ENCODE results near the gene ZNF189.

The ZNF189 gene

DNA sequence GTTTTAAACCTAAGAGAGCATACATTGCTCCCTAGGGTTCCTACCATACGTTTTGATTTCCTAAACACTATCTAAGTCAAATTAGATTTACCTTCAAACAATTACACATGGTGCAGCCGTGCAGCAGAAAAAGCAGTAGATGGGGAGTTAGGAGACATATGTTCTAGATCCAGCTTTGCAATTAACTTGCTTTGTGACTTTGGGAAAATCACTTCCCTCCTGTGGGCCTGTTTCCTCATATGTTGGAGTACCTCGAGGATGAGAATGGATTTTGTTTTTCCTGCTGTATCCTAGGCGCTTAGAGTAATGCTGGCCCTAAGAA, 944 bp upstream of the ZNF189 start:
- H3K9me3 Mint-ChIP-seq (ENCODE audit: low read depth): peaks cover 8% of the 10 kb centered on the region
- H3K4me1 Mint-ChIP-seq (ENCODE audit: low read depth): peaks cover 70% of the 10 kb centered on the region
- peak overlapping the region; percentile 98 for H3K4me3 Mint-ChIP-seq
- H3K27ac Mint-ChIP-seq: peak overlapping the region; percentile 99
- H3K27me3 Mint-ChIP-seq: no peaks in the 10 kb centered on the region
- H3K36me3 Mint-ChIP-seq: peaks cover 47% of the 10 kb centered on the region

DNA sequence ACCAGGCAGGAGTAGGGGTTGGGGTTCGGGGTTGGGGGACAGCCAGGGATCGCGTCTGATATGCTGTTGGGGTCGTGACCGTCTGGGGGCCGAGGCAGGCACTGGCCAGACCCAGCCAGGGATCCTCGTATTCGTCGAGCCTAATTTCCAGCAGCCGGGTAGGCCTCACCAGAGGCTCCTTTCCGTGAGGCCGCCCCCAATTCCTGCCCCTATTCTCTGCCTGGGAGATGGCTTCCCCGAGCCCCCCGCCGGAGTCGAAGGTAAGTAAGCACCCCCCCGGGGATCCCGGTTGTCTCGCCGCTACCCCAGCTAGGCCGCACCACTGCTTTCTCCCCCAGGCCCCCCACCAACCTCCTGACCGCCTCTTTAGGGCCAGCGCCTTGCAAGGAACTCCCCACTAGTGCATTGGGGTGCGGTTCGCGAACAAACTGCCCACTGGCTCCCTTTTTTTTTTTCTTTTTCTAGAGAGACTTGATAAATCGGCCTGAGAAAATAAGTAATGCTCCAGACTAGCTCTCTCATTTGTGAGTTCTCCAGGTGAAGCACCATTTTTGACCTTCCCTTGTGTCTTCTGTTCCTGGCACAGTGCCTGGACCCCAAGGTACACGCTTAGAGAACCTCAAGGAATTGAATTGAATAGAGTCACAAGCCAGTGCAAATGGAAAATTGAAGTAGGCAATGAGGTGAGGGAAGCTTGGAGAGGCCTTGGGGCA, 435 bp downstream of the ZNF189 start:
- Mint-ChIP-seq H3K27ac (peak overlapping the region; percentile 99), H3K36me3 (peaks cover 56% of the 10 kb centered on the region), H3K9me3 (ENCODE audit: low read depth) (peaks cover 13% of the 10 kb centered on the region), H3K4me3 (peak overlapping the region; percentile 98), H3K27me3 (no peaks in the 10 kb centered on the region), H3K4me1 (ENCODE audit: low read depth) (peaks cover 71% of the 10 kb centered on the region)

DNA sequence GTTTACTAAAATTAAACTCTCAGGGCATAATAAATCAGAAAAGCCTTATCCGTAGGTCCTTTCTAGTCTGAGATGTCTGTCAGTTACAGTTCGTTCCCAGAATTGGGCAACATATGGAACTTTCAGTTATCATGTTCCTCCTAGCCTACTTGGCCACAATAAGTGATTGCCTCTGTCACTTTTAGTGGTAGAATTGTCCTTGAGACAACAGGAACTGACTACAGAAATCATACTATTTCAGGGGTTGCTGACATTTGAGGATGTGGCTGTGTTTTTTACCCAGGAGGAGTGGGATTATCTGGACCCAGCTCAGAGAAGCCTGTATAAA, 956 bp downstream of the ZNF189 start:
- Mint-ChIP-seq H3K27me3 (no peaks in the 10 kb centered on the region), H3K9me3 (ENCODE audit: low read depth) (peaks cover 13% of the 10 kb centered on the region), H3K36me3 (peaks cover 57% of the 10 kb centered on the region), H3K27ac (peak overlapping the region; percentile 78), H3K4me1 (ENCODE audit: low read depth) (peaks cover 65% of the 10 kb centered on the region), H3K4me3 (peak overlapping the region; percentile 98)

DNA sequence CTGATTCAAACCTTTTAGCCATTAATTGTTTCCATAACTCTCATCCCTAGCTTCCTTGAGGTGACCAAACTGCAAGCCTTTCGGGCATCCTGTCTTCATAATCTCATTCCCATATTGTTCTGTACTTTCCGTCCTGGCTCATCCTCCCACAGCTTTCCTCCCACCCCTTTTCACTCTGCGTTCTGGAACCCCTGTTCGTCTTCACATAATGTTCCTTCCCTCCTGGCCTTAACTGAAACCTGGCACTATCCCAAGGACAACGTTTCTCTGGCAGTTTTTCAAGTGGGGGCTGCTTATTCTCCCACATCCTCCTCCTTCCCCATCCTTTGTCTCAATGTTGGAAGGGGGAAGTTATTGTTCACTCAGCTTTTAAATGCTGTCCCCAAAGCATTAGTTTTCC, 1.5 kb downstream of the ZNF189 start:
- H3K36me3 Mint-ChIP-seq: peaks cover 59% of the 10 kb centered on the region
- H3K27me3 Mint-ChIP-seq: no peaks in the 10 kb centered on the region

DNA sequence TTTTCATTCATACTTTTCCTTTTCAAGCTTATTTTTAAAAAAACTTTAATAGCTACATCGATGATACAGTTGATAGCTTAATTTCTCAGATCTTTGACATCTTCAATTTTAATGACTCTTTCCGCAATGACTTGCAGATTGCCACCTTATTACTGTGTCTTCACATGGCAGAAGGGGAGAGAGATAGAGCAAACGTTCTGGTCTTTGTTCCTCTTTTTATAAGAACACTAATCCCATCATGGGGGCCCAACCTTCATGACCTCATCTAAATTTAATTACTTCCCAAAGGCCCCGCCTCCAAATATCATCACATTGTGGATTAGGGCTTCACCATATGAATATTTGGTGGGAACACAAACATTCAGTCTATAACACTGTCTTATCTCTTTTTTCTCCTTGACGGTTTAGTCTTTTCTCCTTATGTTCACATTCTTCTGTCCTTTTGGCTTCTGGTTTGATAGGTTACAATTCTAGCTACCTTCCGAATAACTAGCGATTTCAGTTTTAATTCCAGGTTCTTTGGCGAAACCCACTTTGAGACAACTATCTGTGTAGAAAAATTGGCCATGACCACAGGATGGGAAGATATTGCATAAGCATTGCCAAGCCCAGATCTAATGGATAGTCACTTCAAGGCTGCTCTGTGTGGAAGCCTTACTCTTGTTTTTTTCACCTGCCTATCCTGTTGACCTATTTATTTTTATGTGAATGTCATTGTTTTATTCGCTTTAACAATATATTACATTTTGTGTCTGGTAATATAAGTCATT, 5.0 kb downstream of the ZNF189 start:
- H3K27me3 Mint-ChIP-seq: no peaks in the 10 kb centered on the region
- peaks cover 77% of the 10 kb centered on the region for H3K36me3 Mint-ChIP-seq
- H3K4me3 Mint-ChIP-seq: no peak overlapping the region
- H3K27ac Mint-ChIP-seq: no peak overlapping the region
- H3K9me3 Mint-ChIP-seq (ENCODE audit: low read depth): peaks cover 38% of the 10 kb centered on the region
- H3K4me1 Mint-ChIP-seq (ENCODE audit: low read depth): peaks cover 37% of the 10 kb centered on the region

More for the DNA sequence above, 1.5 kb downstream of the ZNF189 start:
- peak overlapping the region; percentile 98 for H3K4me3 Mint-ChIP-seq
- H3K27ac Mint-ChIP-seq: peak overlapping the region; percentile 78
- peaks cover 61% of the 10 kb centered on the region for H3K4me1 Mint-ChIP-seq (ENCODE audit: low read depth)
- H3K9me3 Mint-ChIP-seq (ENCODE audit: low read depth): peaks cover 17% of the 10 kb centered on the region

DNA sequence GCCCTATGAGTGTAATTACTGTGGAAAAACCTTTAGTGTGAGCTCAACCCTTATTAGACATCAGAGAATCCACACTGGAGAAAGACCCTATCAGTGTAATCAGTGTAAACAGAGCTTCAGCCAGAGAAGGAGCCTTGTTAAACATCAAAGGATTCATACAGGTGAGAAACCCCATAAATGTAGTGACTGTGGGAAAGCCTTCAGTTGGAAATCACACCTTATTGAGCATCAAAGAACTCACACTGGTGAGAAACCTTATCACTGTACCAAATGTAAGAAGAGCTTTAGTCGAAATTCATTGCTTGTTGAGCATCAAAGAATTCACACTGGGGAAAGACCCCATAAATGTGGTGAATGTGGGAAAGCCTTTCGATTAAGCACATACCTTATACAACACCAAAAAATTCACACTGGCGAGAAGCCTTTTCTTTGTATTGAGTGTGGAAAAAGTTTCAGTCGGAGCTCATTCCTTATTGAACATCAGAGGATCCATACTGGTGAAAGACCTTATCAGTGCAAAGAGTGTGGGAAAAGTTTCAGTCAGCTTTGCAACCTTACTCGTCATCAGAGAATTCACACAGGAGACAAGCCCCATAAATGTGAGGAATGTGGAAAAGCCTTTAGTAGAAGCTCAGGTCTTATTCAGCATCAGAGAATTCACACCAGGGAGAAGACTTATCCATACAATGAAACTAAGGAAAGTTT, 9.9 kb downstream of the ZNF189 start:
- Mint-ChIP-seq H3K9me3 (ENCODE audit: low read depth) (peaks cover 42% of the 10 kb centered on the region), H3K36me3 (peaks cover 69% of the 10 kb centered on the region), H3K4me1 (ENCODE audit: low read depth) (peaks cover 2% of the 10 kb centered on the region), H3K4me3 (no peak overlapping the region), H3K27ac (no peak overlapping the region), H3K27me3 (no peaks in the 10 kb centered on the region)

DNA sequence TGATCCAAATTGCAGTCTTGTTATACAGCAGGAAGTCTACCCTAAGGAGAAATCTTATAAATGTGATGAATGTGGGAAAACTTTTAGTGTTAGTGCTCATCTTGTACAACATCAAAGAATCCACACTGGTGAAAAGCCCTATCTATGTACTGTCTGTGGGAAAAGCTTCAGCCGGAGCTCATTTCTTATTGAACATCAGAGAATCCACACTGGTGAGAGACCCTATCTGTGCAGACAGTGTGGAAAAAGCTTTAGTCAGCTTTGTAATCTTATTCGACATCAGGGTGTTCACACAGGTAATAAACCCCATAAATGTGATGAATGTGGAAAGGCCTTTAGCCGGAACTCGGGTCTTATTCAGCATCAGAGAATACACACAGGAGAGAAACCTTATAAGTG, 10.4 kb downstream of the ZNF189 start:
- H3K36me3 Mint-ChIP-seq: peaks cover 65% of the 10 kb centered on the region
- H3K4me3 Mint-ChIP-seq: no peak overlapping the region
- no peaks in the 10 kb centered on the region for H3K4me1 Mint-ChIP-seq (ENCODE audit: low read depth)
- peaks cover 41% of the 10 kb centered on the region for H3K9me3 Mint-ChIP-seq (ENCODE audit: low read depth)
- H3K27me3 Mint-ChIP-seq: no peaks in the 10 kb centered on the region
- no peak overlapping the region for H3K27ac Mint-ChIP-seq

DNA sequence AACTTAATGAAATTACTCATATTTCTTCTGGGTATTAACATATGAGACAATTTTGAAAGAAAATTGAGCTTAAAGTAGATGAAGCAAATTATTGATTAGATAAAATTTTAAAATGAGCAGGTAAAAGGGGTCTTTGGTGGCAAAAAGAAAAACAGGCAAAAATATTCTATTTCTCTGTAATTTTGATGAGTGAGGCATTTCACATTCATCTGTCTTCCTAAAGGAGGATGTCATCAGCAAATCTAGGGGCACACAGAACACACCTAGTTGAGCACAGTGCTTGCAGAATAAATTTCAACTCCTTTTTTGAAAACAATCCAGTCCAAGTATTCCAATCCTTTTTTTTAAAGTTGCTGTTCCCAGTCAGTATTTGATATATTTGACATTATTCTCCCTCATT, 16.2 kb downstream of the ZNF189 start:
- Mint-ChIP-seq H3K4me3 (no peak overlapping the region), H3K27ac (no peak overlapping the region), H3K27me3 (no peaks in the 10 kb centered on the region), H3K36me3 (peaks cover 40% of the 10 kb centered on the region), H3K9me3 (ENCODE audit: low read depth) (peaks cover 49% of the 10 kb centered on the region), H3K4me1 (ENCODE audit: low read depth) (no peaks in the 10 kb centered on the region)

DNA sequence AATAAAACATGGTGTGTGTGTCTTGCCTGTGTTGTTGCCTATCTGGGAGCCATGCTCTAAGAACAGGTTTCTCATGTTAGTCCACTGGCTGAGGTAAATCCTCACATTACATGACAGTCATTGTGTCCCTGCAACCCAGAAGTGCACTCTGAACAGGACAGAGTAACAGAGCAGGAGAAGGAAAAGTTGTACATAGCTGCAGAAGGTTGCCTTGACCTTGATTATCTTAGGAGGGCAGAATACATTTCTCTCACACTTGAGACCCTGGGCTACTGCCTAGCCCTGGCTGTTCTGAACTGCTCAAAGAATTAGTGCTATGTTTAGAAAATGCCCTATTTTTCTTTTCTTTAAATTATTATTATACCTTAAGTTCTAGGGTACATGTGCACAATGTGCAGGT, 16.9 kb downstream of the ZNF189 start:
- Mint-ChIP-seq H3K27me3 (no peaks in the 10 kb centered on the region), H3K4me1 (ENCODE audit: low read depth) (no peaks in the 10 kb centered on the region), H3K9me3 (ENCODE audit: low read depth) (peaks cover 53% of the 10 kb centered on the region), H3K4me3 (no peak overlapping the region), H3K27ac (no peak overlapping the region), H3K36me3 (peaks cover 42% of the 10 kb centered on the region)

DNA sequence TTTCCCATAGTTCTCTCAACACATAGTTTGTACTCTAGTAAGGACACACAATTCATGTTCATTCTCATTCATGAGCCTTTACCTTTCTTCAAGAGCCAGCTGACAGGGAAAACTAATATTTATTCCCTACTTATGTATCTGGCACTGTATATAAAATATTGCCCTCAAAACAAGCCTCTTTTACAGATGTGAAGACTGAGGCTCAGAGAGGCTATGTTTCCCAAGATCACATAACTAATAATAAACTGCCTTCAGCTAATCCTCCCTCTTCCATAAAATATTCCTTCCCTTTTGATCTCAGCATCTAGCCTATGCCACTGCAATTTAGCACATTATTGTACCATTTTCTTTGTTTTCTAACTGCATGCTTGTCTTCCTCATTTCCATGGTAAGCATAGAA, 18.7 kb downstream of the ZNF189 start:
- H3K27me3 Mint-ChIP-seq: no peaks in the 10 kb centered on the region
- H3K27ac Mint-ChIP-seq: no peak overlapping the region
- H3K4me1 Mint-ChIP-seq (ENCODE audit: low read depth): no peaks in the 10 kb centered on the region
- no peak overlapping the region for H3K4me3 Mint-ChIP-seq
- H3K9me3 Mint-ChIP-seq (ENCODE audit: low read depth): peaks cover 57% of the 10 kb centered on the region
- H3K36me3 Mint-ChIP-seq: peaks cover 39% of the 10 kb centered on the region

DNA sequence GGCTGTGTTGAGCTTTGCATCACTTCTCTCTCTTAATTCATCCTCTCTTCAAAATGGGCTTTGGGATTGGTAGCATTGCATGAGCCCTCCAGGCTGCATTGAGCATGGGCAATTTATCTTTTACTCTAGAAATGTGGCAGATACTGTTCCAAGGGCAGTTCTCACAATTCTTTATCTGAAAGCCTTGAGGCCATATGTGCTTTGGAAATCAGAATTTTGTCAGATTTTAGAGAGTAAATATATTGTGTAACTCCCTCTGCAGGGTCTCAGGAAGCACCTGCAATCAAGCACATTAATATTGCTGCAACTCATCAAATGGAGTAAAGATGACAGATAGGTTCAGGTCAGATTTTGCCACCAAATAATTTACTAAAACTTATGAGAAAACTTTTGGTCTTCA, 19.3 kb downstream of the ZNF189 start:
- H3K36me3 Mint-ChIP-seq: peaks cover 34% of the 10 kb centered on the region
- H3K27ac Mint-ChIP-seq: no peak overlapping the region
- H3K4me3 Mint-ChIP-seq: no peak overlapping the region
- H3K9me3 Mint-ChIP-seq (ENCODE audit: low read depth): peaks cover 52% of the 10 kb centered on the region
- no peaks in the 10 kb centered on the region for H3K27me3 Mint-ChIP-seq
- H3K4me1 Mint-ChIP-seq (ENCODE audit: low read depth): no peaks in the 10 kb centered on the region

DNA sequence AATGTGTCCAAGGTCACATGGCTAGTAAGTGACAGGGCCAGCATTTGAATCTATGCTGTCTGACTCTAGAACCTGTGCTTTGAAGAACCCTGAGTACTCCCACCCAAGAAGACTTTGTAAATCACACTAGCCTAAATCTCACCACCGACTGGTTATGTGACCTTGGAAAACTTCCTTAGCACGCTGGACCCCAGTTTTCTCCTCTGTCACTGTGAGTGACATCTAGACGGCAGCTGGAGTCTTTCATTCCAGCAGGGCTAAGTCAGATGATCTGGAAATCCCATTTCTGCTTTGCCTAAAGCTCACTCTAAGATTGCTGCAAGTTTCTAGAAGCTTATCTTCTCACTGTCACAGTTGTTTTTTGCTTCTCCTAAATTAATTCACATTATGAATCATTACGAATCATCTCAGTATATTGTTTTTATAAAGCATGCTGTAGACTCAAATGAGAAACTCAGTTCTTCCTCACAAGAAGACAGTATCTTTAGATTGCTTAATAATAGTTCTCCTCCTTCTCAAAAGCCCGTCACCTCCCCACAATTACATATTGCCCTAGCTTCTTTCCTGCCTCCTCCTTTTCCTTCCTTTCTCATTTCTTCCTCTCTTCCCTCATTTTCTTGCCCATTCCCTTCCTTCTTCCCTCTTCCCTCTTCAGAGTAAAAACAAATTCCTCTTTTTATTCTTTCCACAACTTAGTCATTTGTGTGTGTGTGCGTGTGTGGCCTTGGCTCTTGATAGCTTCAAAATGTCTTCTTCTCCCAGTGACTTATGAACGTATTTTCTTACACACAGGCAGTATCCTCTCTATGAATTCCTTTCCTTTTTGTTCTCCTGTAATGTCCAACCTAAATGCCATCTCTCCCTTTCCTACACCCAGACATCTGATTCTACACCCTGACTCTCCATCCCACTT, 20.1 kb downstream of the ZNF189 start:
- Mint-ChIP-seq H3K4me1 (ENCODE audit: low read depth) (no peaks in the 10 kb centered on the region), H3K27ac (no peak overlapping the region), H3K36me3 (peaks cover 27% of the 10 kb centered on the region), H3K4me3 (no peak overlapping the region), H3K9me3 (ENCODE audit: low read depth) (peaks cover 52% of the 10 kb centered on the region), H3K27me3 (no peaks in the 10 kb centered on the region)

DNA sequence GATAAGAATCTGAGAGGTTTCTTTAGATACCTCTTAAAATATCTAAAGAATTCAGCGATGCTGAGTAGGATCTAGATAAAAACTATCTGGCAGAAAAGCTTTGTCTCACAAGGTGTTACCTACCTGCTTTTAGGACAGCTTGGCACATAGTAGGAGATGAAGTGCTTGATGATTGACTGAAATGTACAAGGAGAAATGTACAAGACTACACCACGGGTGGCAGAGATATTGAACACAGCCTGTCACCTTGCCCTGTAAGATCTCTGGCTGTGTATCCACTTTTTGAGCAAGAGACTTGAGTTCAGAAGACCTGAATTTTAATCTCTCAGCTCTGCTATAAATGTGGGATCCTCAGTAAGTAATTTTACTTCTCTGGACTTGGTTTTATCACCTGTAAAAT, 21.2 kb downstream of the ZNF189 start:
- H3K4me1 Mint-ChIP-seq (ENCODE audit: low read depth): no peaks in the 10 kb centered on the region
- H3K27me3 Mint-ChIP-seq: peaks cover 2% of the 10 kb centered on the region
- no peak overlapping the region for H3K27ac Mint-ChIP-seq
- peaks cover 51% of the 10 kb centered on the region for H3K9me3 Mint-ChIP-seq (ENCODE audit: low read depth)
- H3K4me3 Mint-ChIP-seq: no peak overlapping the region
- H3K36me3 Mint-ChIP-seq: peaks cover 23% of the 10 kb centered on the region

DNA sequence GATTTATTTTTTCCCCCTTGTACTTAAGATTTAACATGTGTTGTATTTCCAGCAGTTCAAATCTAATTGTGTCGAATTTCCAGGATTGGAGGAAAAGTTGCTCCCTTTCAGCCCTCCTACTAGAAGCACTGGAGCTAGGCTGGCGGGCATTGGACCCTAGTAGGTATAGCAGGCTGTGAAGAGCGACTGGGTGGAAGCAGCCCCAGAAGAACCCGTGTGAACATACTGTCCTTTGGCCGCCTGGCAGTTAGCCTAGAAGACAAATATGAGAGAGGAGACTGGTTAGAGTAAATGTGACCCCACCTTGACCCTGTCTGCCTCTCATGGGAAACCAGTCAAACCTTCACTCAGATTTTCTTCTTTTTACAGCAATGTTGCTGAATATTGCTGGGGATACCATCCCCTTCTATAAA, 23.0 kb downstream of the ZNF189 start:
- H3K4me1 Mint-ChIP-seq (ENCODE audit: low read depth): no peaks in the 10 kb centered on the region
- peaks cover 52% of the 10 kb centered on the region for H3K9me3 Mint-ChIP-seq (ENCODE audit: low read depth)
- no peak overlapping the region for H3K27ac Mint-ChIP-seq
- no peak overlapping the region for H3K4me3 Mint-ChIP-seq
- H3K27me3 Mint-ChIP-seq: peaks cover 2% of the 10 kb centered on the region
- peaks cover 18% of the 10 kb centered on the region for H3K36me3 Mint-ChIP-seq
